Astrocyte (in vitro differentiated cells and primary cell): ENCODE measurements around the gene GGT1.
"Not testable (repeated sequence)": the region's sequence is repeated elsewhere in the genome, so short reads cannot be mapped to it uniquely, and the experiment has no call there.

Experiments
- EZH2 ChIP-seq: IDR thresholded peaks from 2 replicates; pipeline ENCODE4 v1.6.1; 2012; ENCODE audit warnings: mild to moderate bottlenecking, low read length, inconsistent platforms; ENCODE audit not compliant: insufficient read depth
- TF ChIP-seq, protein P1 (sequence below): IDR thresholded peaks from 2 replicates; pipeline ENCODE4 v1.5.1; 2011; ENCODE audit warnings: low read depth, mild to moderate bottlenecking, inconsistent platforms, low read length, moderate library complexity; ENCODE audit not compliant: insufficient read depth

DNA sequence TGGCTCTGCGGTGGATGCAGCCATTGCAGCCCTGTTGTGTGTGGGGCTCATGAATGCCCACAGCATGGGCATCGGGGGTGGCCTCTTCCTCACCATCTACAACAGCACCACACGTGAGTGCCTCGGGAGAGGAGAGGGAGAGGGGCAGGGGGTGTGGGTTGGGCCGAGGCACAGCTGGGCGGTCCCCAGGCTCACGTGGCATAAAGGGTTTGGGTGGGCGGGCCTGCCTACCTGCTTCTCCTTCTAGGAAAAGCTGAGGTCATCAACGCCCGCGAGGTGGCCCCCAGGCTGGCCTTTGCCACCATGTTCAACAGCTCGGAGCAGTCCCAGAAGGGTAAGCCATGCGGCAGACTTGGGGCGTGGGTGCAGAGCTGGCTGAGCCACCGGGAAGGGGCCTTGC lies 11.8 kb downstream of the GGT1 start:
- TF ChIP-seq, protein P1, sequence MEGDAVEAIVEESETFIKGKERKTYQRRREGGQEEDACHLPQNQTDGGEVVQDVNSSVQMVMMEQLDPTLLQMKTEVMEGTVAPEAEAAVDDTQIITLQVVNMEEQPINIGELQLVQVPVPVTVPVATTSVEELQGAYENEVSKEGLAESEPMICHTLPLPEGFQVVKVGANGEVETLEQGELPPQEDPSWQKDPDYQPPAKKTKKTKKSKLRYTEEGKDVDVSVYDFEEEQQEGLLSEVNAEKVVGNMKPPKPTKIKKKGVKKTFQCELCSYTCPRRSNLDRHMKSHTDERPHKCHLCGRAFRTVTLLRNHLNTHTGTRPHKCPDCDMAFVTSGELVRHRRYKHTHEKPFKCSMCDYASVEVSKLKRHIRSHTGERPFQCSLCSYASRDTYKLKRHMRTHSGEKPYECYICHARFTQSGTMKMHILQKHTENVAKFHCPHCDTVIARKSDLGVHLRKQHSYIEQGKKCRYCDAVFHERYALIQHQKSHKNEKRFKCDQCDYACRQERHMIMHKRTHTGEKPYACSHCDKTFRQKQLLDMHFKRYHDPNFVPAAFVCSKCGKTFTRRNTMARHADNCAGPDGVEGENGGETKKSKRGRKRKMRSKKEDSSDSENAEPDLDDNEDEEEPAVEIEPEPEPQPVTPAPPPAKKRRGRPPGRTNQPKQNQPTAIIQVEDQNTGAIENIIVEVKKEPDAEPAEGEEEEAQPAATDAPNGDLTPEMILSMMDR: not testable (repeated sequence)
- not testable (repeated sequence) for TF ChIP-seq EZH2
